Ovary (tissue), 9 donors: ENCODE measurements around the gene ABCC4. TPM values are rescaled to one million over a fixed set of nuclear protein-coding genes. Genes with fewer than 3 reads are reported as not detected.

Experiments
- DNase-seq, 5 donors: peaks; one replicate each; pipeline ENCODE4 v3.0.0-alpha.2; 2019 to 2020
- H3K27ac ChIP-seq, 2 donors: fragments of 200-600 bp; one replicate each; pipeline versions ENCODE4 v1.5.1 to v1.8.0; 2019 to 2022
- H3K27me3 ChIP-seq: fragments of 200-600 bp; one replicate; pipeline ENCODE4 v1.8.0; 2022
- H3K36me3 ChIP-seq: fragments of 200-600 bp; sonication (generic); one replicate; pipeline ENCODE4 v1.5.1; 2019
- H3K4me1 ChIP-seq: one replicate; pipeline ENCODE4 v1.8.1; 2013; ENCODE audit warnings: mild to moderate bottlenecking, moderate library complexity; ENCODE audit not compliant: insufficient read depth
- H3K4me3 ChIP-seq: fragments of 200-600 bp; sonication (generic); one replicate; pipeline ENCODE4 v1.5.1; 2017
- H3K9me3 ChIP-seq, 2 donors: fragments of 200-600 bp in 1 of 2; sonication (generic) in 1 of 2; one replicate each; pipeline versions ENCODE4 v1.5.1 to v1.8.1; 2013 to 2019; ENCODE audit warnings: mild to moderate bottlenecking in 1 of 2, moderate library complexity in 1 of 2
- EP300 ChIP-seq: sonication (generic); formaldehyde crosslinking; IDR thresholded peaks from one replicate; pipeline ENCODE4 v1.6.1; 2017; ENCODE audit warnings: antibody characterized with exemption
- POLR2A ChIP-seq: fragments of 450-650 bp; IDR thresholded peaks from one replicate; pipeline ENCODE4 v1.6.1; 2017; ENCODE audit warnings: antibody characterized with exemption, mild to moderate bottlenecking, moderate library complexity
- WGBS, 3 donors: extraction: QIAGEN DNeasy Blood & Tissue Kit in 1 of 3; methylation state at CpG; one replicate each; pipeline versions ENCODE4 v1.1.5 to v1.1.7; 2013 to 2017; 5-methylcytosine and 5-hydroxymethylcytosine counted together
- intact Hi-C, 4 donors: fragments of 100-400 bp; cut with DNase I; formaldehyde crosslinking; loops; one replicate each; pipeline versions ENCODE4 v1.11.0 to v1.15.1; 2022 to 2023
- polyA plus RNA-seq, 2 donors: library from polyadenylated mRNA; stranded (reverse); fragments of 200-250 nt in 1 of 2; fragments of 350-450 nt in 1 of 2; fragmentation: Illumina TruSeq in 1 of 2; extraction: RNeasy Lipid Tissue Mini Kit (QIAGEN cat#74804) in 1 of 2; gene quantifications; one replicate each; pipeline ENCODE4 v1.2.3, GENCODE V29; 2013 to 2014
- total RNA-seq, 7 donors: library from RNA; depleted of rRNA in 2 of 7; stranded (reverse); fragments of >200 nt in 2 of 7; fragmentation: NEBNext Ultra II Directional in 3 of 7; extraction: Animal tissue kit (Norgen Biotek cat#: 25700) in 3 of 7; gene quantifications; one replicate each; pipeline versions ENCODE4 v1.1.0 to v1.2.4, GENCODE V29; 2016 to 2023
- TF ChIP-seq, protein P1 (sequence below), 3 donors: fragments of 450-650 bp in 2 of 3; fragments of 200-600 bp in 1 of 3; IDR thresholded peaks; one replicate each; pipeline versions ENCODE4 v1.5.1 to v1.8.0; 2016 to 2022; ENCODE audit warnings: antibody characterized with exemption in 3 of 3, mild to moderate bottlenecking in 1 of 3
- donor health status: DM: no; HTN: no; CAD: no; lungs with moderate emphysema.
- donor health status: DM: no; HTN: no; CAD: no.
- donor health status: Bipolar disorder and iron deficiency.
- donor health status: DM: yes; HTN: yes; CAD: no.
- donor health status: DM: no; HTN: no; CAD: no.
- donor health status: DM: yes; HTN: yes; CAD: no.

Gene ABCC4
- total and polyA plus RNA-seq, 9 donors = 6.1 to 28.5 (median 11.5) TPM

DNA sequence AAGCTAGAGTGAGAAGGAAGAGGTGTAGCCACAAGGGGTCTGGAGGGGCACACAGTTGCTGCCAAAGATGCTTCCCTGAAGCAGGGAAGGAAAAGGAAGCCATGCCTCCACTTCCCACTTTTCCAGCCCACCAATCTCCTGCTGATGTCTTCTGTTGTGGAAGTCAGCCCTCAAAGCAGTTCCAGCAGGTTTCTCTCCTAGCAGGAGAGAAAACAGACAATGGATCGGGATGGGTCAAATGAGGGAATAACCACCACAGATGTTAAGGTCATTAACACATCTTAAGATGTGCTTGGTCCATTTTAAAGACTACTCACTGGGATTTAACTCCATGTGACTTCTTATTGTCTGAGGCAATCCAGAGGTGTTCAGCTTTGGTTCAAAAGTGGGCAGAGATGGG lies 304.8 kb downstream of the ABCC4 start:
- H3K27ac ChIP-seq = no peak overlapping the region
- WGBS, 3 donors = 48 to 69% (median 59%) methylated on average over 1 of the region's 1 CpG
- intact Hi-C loops = no loop called here
- TF ChIP-seq, protein P1, sequence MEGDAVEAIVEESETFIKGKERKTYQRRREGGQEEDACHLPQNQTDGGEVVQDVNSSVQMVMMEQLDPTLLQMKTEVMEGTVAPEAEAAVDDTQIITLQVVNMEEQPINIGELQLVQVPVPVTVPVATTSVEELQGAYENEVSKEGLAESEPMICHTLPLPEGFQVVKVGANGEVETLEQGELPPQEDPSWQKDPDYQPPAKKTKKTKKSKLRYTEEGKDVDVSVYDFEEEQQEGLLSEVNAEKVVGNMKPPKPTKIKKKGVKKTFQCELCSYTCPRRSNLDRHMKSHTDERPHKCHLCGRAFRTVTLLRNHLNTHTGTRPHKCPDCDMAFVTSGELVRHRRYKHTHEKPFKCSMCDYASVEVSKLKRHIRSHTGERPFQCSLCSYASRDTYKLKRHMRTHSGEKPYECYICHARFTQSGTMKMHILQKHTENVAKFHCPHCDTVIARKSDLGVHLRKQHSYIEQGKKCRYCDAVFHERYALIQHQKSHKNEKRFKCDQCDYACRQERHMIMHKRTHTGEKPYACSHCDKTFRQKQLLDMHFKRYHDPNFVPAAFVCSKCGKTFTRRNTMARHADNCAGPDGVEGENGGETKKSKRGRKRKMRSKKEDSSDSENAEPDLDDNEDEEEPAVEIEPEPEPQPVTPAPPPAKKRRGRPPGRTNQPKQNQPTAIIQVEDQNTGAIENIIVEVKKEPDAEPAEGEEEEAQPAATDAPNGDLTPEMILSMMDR (IDR thresholded peaks at IDR 0.05) = no peak
- TF ChIP-seq EP300 (no peak), POLR2A (no peak)
- no peak overlapping the region for H3K4me3 ChIP-seq
- no peaks in the 10 kb centered on the region for H3K27me3 ChIP-seq
- no peaks in the 10 kb centered on the region for H3K36me3 ChIP-seq
- no peaks in the 10 kb centered on the region for H3K9me3 ChIP-seq
- H3K4me1 ChIP-seq = peaks cover 5% of the 10 kb centered on the region
- DNase-seq = no peak

DNA sequence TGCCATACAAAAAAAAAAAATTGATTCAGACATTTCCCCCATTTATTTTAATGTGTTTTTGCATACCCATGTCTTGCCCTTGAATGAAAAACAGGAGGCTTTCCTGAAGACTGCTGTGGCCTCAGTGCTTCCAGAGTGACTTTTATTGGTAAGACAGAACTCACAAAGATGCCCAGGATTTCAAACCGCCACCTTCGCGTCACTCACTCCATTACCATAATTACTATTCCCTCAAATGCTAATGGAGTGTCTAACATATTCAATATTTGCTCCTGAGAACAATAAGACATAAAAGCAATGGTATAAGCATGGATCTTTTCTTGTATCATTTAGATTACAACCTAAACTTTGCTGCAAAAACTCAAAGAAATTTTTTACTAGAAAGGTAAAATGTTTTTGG lies 306.7 kb downstream of the ABCC4 start:
- no peaks in the 10 kb centered on the region for H3K27me3 ChIP-seq
- no peaks in the 10 kb centered on the region for H3K36me3 ChIP-seq
- peaks cover 5% of the 10 kb centered on the region for H3K4me1 ChIP-seq
- TF ChIP-seq, protein P1 (IDR thresholded peaks at IDR 0.05) = no peak
- TF ChIP-seq EP300 = no peak
- no peak for TF ChIP-seq POLR2A
- intact Hi-C loops = no loop called here
- H3K4me3 ChIP-seq = no peak overlapping the region
- DNase-seq = no peak
- no peak overlapping the region for H3K27ac ChIP-seq
- H3K9me3 ChIP-seq = no peaks in the 10 kb centered on the region
- WGBS, 3 donors = 72 to 91% (median 75%) methylated on average over 3 of the region's 3 CpGs

DNA sequence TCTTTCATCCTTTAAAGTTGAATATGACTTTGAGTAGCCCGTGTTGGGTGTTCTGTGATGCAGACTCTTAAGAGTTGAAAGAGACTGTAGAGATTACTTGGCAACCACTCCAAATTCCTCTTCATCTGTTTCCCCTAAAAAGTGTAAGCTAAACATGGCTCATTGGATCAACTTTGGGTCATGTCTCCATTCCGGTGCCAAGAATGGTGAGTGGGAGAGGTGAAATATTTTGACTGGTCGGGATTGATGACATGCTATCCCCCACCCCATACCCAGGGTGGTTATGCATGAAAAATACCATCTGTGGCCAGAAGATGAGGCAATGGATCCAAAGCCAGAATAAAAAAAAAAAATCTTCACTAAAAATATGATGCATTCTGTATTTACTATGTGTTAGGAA lies 307.6 kb downstream of the ABCC4 start:
- H3K4me3 ChIP-seq = no peak overlapping the region
- peaks cover 5% of the 10 kb centered on the region for H3K4me1 ChIP-seq
- TF ChIP-seq EP300 (no peak), POLR2A (no peak)
- TF ChIP-seq, protein P1 (IDR thresholded peaks at IDR 0.05) = no peak
- no peaks in the 10 kb centered on the region for H3K9me3 ChIP-seq
- no peak for DNase-seq
- no peak overlapping the region for H3K27ac ChIP-seq
- 2 to 15% (median 7%) methylated on average over 3 of the region's 3 CpGs for WGBS, 3 donors
- no peaks in the 10 kb centered on the region for H3K27me3 ChIP-seq
- intact Hi-C loops = no loop called here
- no peaks in the 10 kb centered on the region for H3K36me3 ChIP-seq

DNA sequence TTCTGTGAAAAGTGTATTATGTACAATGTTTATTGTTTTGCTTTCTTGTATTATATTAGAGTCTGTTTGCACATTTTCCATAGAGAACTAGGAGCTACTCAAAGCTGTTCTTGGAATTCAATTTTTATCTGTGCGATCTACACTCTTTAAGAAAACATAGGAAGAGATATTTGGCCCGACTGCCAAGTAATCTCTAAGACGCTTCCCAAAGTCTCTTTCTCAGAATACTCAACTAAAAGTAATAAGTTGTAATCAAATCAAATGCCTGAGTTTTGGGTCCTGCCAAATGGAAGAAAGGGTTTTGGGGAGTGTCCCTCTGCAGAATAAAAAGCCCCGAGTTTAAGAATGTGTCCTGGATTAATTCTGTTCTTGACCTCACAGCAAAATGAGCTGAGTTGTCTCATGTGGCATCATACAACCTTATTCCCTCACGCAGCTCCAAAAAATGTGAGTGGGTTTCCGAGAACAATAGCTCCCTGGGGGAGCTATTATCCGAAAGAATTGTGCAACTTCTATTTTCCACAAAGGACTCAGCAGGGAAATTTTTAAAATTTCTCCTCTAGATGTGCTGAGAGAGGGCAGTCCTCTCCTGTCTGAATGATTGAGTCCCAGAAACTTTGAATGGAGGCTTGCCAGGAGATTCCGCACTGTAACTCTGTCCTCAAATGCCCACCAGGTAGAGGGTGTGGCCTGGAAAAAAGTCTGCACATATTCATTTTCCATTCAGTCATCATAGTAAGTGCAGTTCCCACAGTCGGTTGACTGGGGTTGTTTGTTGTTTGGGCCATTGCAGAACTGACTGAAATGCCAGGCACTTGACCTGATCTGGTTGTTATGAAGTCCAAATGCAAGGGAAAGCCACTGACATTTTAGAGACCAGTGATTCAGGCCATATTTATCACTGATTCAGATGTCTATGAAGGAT lies 309.0 kb downstream of the ABCC4 start:
- Histone ChIP-seq H3K36me3 (no peaks in the 10 kb centered on the region), H3K4me3 (no peak overlapping the region), H3K9me3 (no peaks in the 10 kb centered on the region), H3K27ac (no peak overlapping the region), H3K27me3 (no peaks in the 10 kb centered on the region), H3K4me1 (peaks cover 5% of the 10 kb centered on the region)
- TF ChIP-seq, protein P1 (IDR thresholded peaks at IDR 0.05) = no peak
- 39 to 59% (median 48%) methylated on average over 9 of the region's 9 CpGs for WGBS, 3 donors
- intact Hi-C loops = no loop called here
- DNase-seq = no peak
